Neural progenitor cell (in vitro differentiated cells): ENCODE data around the gene NDUFB4. TPM values are rescaled to one million over a fixed set of nuclear protein-coding genes. Genes with fewer than 3 reads are reported as not detected.

ENCODE experiments used
- DNase-seq: peaks from one replicate; pipeline ENCODE4 v3.0.0-alpha.2; 2016; ENCODE audit warnings: low spot score
- H2AFZ ChIP-seq: fragments of 200-600 bp; sonication (generic); replicated peaks from 2 replicates; pipeline ENCODE4 v1.6.1; 2016; ENCODE audit warnings: antibody characterized with exemption
- H3F3A ChIP-seq: fragments of 200-600 bp; sonication (generic); 2 replicates; pipeline ENCODE4 v1.6.1; 2016; ENCODE audit warnings: antibody characterized with exemption, low read depth
- H3K27ac ChIP-seq: fragments of 200-600 bp; sonication (generic); 2 replicates; pipeline ENCODE4 v1.5.1; 2016; ENCODE audit warnings: mild to moderate bottlenecking
- H3K27me3 ChIP-seq: fragments of 200-600 bp; sonication (generic); 2 replicates; pipeline ENCODE4 v1.6.1; 2016; ENCODE audit warnings: mild to moderate bottlenecking, moderate library complexity
- H3K36me3 ChIP-seq: fragments of 200-600 bp; sonication (generic); 2 replicates; pipeline ENCODE4 v1.5.1; 2016
- H3K4me1 ChIP-seq: fragments of 200-600 bp; sonication (generic); 2 replicates; pipeline ENCODE4 v1.6.1; 2016; ENCODE audit warnings: mixed run types
- H3K4me2 ChIP-seq: fragments of 200-600 bp; sonication (generic); 2 replicates; pipeline ENCODE4 v1.6.1; 2016
- H3K4me3 ChIP-seq: fragments of 200-600 bp; sonication (generic); 2 replicates; pipeline ENCODE4 v1.5.1; 2016
- H3K79me2 ChIP-seq: fragments of 200-600 bp; sonication (generic); 2 replicates; pipeline ENCODE4 v1.6.1; 2016; ENCODE audit warnings: low read depth
- H3K9ac ChIP-seq: fragments of 200-600 bp; sonication (generic); 2 replicates; pipeline ENCODE4 v1.6.1; 2016
- H3K9me3 ChIP-seq: fragments of 200-600 bp; sonication (generic); 2 replicates; pipeline ENCODE4 v1.5.1; 2016; ENCODE audit warnings: low read depth
- H4K20me1 ChIP-seq: fragments of 200-600 bp; sonication (generic); 2 replicates; pipeline ENCODE4 v1.6.1; 2016; ENCODE audit warnings: low read depth
- H3K27ac Mint-ChIP-seq: 3 replicates; pipeline ENCODE4 v1.8.0; 2021; ENCODE audit warnings: mixed read lengths
- H3K27me3 Mint-ChIP-seq: 2 replicates; pipeline ENCODE4 v1.8.0; 2022; ENCODE audit warnings: low read depth, mild to moderate bottlenecking, inconsistent platforms, moderate library complexity, mixed read lengths; ENCODE audit not compliant: insufficient read depth
- H3K36me3 Mint-ChIP-seq: 3 replicates; pipeline ENCODE4 v1.8.0; 2021; ENCODE audit warnings: mixed read lengths
- H3K4me1 Mint-ChIP-seq: 3 replicates; pipeline ENCODE4 v1.8.0; 2021; ENCODE audit warnings: mixed read lengths
- H3K4me3 Mint-ChIP-seq: 3 replicates; pipeline ENCODE4 v1.8.0; 2021; ENCODE audit warnings: mild to moderate bottlenecking, moderate library complexity, mixed read lengths
- H3K9me3 Mint-ChIP-seq: 3 replicates; pipeline ENCODE4 v1.8.0; 2020; ENCODE audit warnings: mixed read lengths
- CTCF ChIP-seq: fragments of 200-600 bp; sonication (generic); IDR thresholded peaks from 2 replicates; pipeline ENCODE4 v1.5.1; 2017; ENCODE audit warnings: antibody characterized with exemption, mild to moderate bottlenecking
- EZH2 ChIP-seq: fragments of 200-600 bp; sonication (generic); IDR thresholded peaks from 2 replicates; pipeline ENCODE4 v1.6.1; 2017; ENCODE audit warnings: antibody characterized with exemption, mild to moderate bottlenecking, moderate library complexity
- EZH2phosphoT487 ChIP-seq: fragments of 200-600 bp; sonication (generic); IDR thresholded peaks from 2 replicates; pipeline ENCODE4 v1.6.1; 2017; ENCODE audit warnings: antibody characterized with exemption
- total RNA-seq: library from RNA; depleted of rRNA; stranded (reverse); fragments of >200 nt; gene quantifications from 2 replicates; pipeline ENCODE4 v1.2.3, GENCODE V29; 2015; ENCODE audit warnings: low replicate concordance

NDUFB4 gene
- total RNA-seq, 1 donor from 2014 or later, result 132 TPM

- no peak for DNase-seq
- Histone ChIP-seq H3K4me3 (no peak overlapping the region), H3F3A (peaks cover 26% of the 10 kb centered on the region), H3K27ac (no peak overlapping the region), H3K9me3 (no peaks in the 10 kb centered on the region), H3K4me1 (peaks cover 4% of the 10 kb centered on the region), H3K27me3 (no peaks in the 10 kb centered on the region), H3K9ac (no peak overlapping the region), H4K20me1 (peaks cover 38% of the 10 kb centered on the region), H3K36me3 (peaks cover 8% of the 10 kb centered on the region), H3K79me2 (peaks cover 44% of the 10 kb centered on the region), H2AFZ (no peak overlapping the region), H3K4me2 (no peak overlapping the region)
- peaks cover 10% of the 10 kb centered on the region for H3K4me1 Mint-ChIP-seq
- no peak overlapping the region for H3K27ac Mint-ChIP-seq
- H3K4me3 Mint-ChIP-seq, result no peak overlapping the region
- TF ChIP-seq CTCF (no peak), EZH2 (no peak), EZH2phosphoT487 (no peak)
- peaks cover 12% of the 10 kb centered on the region for H3K36me3 Mint-ChIP-seq
- H3K27me3 Mint-ChIP-seq, result peaks cover 5% of the 10 kb centered on the region
- H3K9me3 Mint-ChIP-seq, result no peaks in the 10 kb centered on the region
These were observed 3.1 kb downstream of the NDUFB4 start for GRCh38 chr3:120599211-120599610.

- Histone ChIP-seq H3K4me1 (peaks cover 7% of the 10 kb centered on the region), H3K79me2 (peaks cover 41% of the 10 kb centered on the region), H3K27ac (no peak overlapping the region), H3K9me3 (no peaks in the 10 kb centered on the region), H4K20me1 (peaks cover 38% of the 10 kb centered on the region), H3K27me3 (no peaks in the 10 kb centered on the region), H3K4me3 (no peak overlapping the region), H3K36me3 (peaks cover 8% of the 10 kb centered on the region), H2AFZ (no peak overlapping the region), H3F3A (peaks cover 26% of the 10 kb centered on the region), H3K9ac (no peak overlapping the region), H3K4me2 (no peak overlapping the region)
- Mint-ChIP-seq H3K4me3 (no peak overlapping the region), H3K27me3 (peaks cover 3% of the 10 kb centered on the region), H3K9me3 (no peaks in the 10 kb centered on the region), H3K27ac (no peak overlapping the region), H3K4me1 (peaks cover 10% of the 10 kb centered on the region), H3K36me3 (peaks cover 12% of the 10 kb centered on the region)
- DNase-seq, result no peak
- TF ChIP-seq EZH2phosphoT487 (no peak), CTCF (no peak), EZH2 (no peak)
These were observed 5.4 kb downstream of the NDUFB4 start for GRCh38 chr3:120601554-120601953.

GRCh38 chr3:120602682-120603081, 6.5 kb downstream of the NDUFB4 start:
- Mint-ChIP-seq H3K36me3 (peaks cover 10% of the 10 kb centered on the region), H3K9me3 (no peaks in the 10 kb centered on the region), H3K4me3 (no peak overlapping the region), H3K27ac (no peak overlapping the region), H3K27me3 (peaks cover 6% of the 10 kb centered on the region), H3K4me1 (peaks cover 3% of the 10 kb centered on the region)
- no peak overlapping the region for H3K4me2 ChIP-seq
- peaks cover 4% of the 10 kb centered on the region for H3K36me3 ChIP-seq
- TF ChIP-seq EZH2phosphoT487 (no peak), CTCF (no peak), EZH2 (no peak)
- peaks cover 2% of the 10 kb centered on the region for H3K4me1 ChIP-seq
- H2AFZ ChIP-seq, result no peak overlapping the region
- no peak overlapping the region for H3K9ac ChIP-seq
- H3K9me3 ChIP-seq, result no peaks in the 10 kb centered on the region
- H3K27ac ChIP-seq, result no peak overlapping the region
- H3K27me3 ChIP-seq, result no peaks in the 10 kb centered on the region
- no peak overlapping the region for H3K4me3 ChIP-seq
- H3F3A ChIP-seq, result peaks cover 26% of the 10 kb centered on the region
- no peak for DNase-seq
- H4K20me1 ChIP-seq, result peaks cover 31% of the 10 kb centered on the region
- H3K79me2 ChIP-seq, result peaks cover 30% of the 10 kb centered on the region
